SK-N-MC (cell line): ENCODE results near the gene CEP57L1.
"Not testable (repeated sequence)": the region's sequence is repeated elsewhere in the genome, so short reads cannot be mapped to it uniquely, and the experiment has no call there.

Source experiments
- EZH2 ChIP-seq: fragments of 200-600 bp; sonication (generic); IDR thresholded peaks from one replicate; pipeline ENCODE4 v1.6.1; 2017; ENCODE audit warnings: antibody characterized with exemption
- POLR2AphosphoS5 ChIP-seq: IDR thresholded peaks from 2 replicates; pipeline ENCODE4 v1.6.1; 2012; ENCODE audit warnings: mild to moderate bottlenecking, low read depth, low read length, borderline replicate concordance

DNA sequence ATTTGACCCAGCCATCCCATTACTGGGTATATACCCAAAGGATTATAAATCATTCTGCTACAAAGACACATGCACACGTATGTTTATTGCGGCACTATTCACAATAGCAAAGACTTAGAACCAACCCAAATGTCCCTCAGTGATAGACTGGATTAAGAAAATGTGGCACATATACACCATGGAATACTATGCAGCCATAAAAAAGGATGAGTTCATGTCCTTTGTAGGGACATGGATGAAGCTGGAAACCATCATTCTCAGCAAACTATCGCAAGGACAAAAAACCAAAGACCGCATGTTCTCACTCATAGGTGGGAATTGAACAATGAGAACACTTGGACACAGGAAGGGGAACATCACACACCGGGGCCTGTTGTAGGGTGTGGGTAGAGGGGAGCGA is 40.7 kb downstream of the CEP57L1 start:
- not testable (repeated sequence) for TF ChIP-seq POLR2AphosphoS5, EZH2
